ENCODE results near the gene ZNF516.

ZNF516 gene

DNA sequence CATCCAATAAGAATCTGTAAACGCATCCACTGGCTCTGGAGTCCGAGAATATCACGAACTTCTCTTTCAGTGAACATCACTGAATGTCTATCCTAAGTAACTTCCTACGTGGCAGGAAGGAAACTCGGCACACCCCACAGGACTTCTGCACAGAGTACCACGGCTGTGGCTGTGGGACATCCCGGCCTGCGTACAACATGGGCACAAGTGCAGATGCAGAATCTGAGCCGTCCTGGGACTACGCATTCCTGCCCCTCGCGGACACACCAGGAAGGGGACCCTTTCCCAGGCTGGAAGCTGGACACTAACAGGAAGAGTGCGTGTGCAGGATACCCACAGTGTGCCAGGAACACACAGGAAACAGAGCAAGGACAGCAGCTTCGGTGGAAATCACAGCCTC lies 60.6 kb downstream of the ZNF516 start:
- H3K36me3 ChIP-seq (ENCODE audit: control insufficient read depth, low read length) = peaks cover 21% of the 10 kb centered on the region; the same call in 1 of the 2 replicates
- H3K9me2 ChIP-seq (replicated peaks; ENCODE audit: control insufficient read depth, low read length) = no peaks in the 10 kb centered on the region
- H3K4me1 ChIP-seq (ENCODE audit: control insufficient read depth, low read length) = peaks cover 11% of the 10 kb centered on the region
- no peak overlapping the region for H3K4me3 ChIP-seq (ENCODE audit: low read length)
- TF ChIP-seq CTCF (IDR thresholded peaks at IDR 0.05; ENCODE audit: low read depth, low read length, poor library complexity, severe bottlenecking) (no peak), EZH2phosphoT487 (IDR thresholded peaks at IDR 0.05; ENCODE audit: borderline replicate concordance, low read length) (no peak)
- H3K4me2 ChIP-seq (ENCODE audit: low read length) = no peak overlapping the region
- H3F3A ChIP-seq (ENCODE audit: control insufficient read depth, insufficient read depth) = no peaks in the 10 kb centered on the region
- H3K27me3 ChIP-seq (ENCODE audit: control insufficient read depth, low read length) = no peaks in the 10 kb centered on the region
- no peaks in the 10 kb centered on the region for H3K9me3 ChIP-seq (ENCODE audit: control insufficient read depth, insufficient read depth, low read length)
- H4K20me1 ChIP-seq (ENCODE audit: control insufficient read depth, insufficient read depth, low read depth, low read length) = peaks cover 15% of the 10 kb centered on the region; the same call in 1 of the 2 replicates
- H3K27ac ChIP-seq (ENCODE audit: low read depth, low read length) = no peak overlapping the region
- peaks cover 100% of the 10 kb centered on the region for H3K79me2 ChIP-seq (ENCODE audit: control insufficient read depth, low read length)

DNA sequence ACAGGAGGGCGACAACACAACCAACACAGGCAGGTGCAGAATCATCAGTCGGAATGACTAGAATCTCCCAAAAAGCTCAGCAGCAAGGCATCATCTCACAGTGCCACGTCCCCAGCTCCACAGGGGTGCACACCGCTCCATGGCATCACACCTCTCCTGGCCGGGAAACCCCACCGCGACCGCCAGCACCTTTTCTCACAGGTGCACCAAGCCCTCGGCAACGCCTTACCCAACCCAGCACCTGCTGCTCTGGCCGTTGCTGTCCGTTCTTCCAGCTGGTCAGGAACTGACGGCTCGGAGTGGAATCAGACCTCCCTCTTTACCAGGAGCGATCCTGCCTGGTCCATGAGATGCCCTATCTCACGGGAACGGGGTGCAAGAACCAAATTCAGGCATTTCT lies 61.3 kb downstream of the ZNF516 start:
- Histone ChIP-seq H3F3A (ENCODE audit: control insufficient read depth, insufficient read depth) (no peaks in the 10 kb centered on the region), H3K27ac (ENCODE audit: low read depth, low read length) (no peak overlapping the region), H3K79me2 (ENCODE audit: control insufficient read depth, low read length) (peaks cover 100% of the 10 kb centered on the region), H3K27me3 (ENCODE audit: control insufficient read depth, low read length) (no peaks in the 10 kb centered on the region), H3K9me3 (ENCODE audit: control insufficient read depth, insufficient read depth, low read length) (no peaks in the 10 kb centered on the region), H3K36me3 (ENCODE audit: control insufficient read depth, low read length) (peaks cover 21% of the 10 kb centered on the region; the same call in 1 of the 2 replicates), H4K20me1 (ENCODE audit: control insufficient read depth, insufficient read depth, low read depth, low read length) (peaks cover 18% of the 10 kb centered on the region; the same call in 1 of the 2 replicates), H3K9me2 (replicated peaks; ENCODE audit: control insufficient read depth, low read length) (no peaks in the 10 kb centered on the region), H3K4me1 (ENCODE audit: control insufficient read depth, low read length) (peaks cover 11% of the 10 kb centered on the region), H3K4me2 (ENCODE audit: low read length) (no peak overlapping the region), H3K4me3 (ENCODE audit: low read length) (no peak overlapping the region)
- no peak for TF ChIP-seq CTCF (IDR thresholded peaks at IDR 0.05; ENCODE audit: low read depth, low read length, poor library complexity, severe bottlenecking)
- no peak for TF ChIP-seq EZH2phosphoT487 (IDR thresholded peaks at IDR 0.05; ENCODE audit: borderline replicate concordance, low read length)

DNA sequence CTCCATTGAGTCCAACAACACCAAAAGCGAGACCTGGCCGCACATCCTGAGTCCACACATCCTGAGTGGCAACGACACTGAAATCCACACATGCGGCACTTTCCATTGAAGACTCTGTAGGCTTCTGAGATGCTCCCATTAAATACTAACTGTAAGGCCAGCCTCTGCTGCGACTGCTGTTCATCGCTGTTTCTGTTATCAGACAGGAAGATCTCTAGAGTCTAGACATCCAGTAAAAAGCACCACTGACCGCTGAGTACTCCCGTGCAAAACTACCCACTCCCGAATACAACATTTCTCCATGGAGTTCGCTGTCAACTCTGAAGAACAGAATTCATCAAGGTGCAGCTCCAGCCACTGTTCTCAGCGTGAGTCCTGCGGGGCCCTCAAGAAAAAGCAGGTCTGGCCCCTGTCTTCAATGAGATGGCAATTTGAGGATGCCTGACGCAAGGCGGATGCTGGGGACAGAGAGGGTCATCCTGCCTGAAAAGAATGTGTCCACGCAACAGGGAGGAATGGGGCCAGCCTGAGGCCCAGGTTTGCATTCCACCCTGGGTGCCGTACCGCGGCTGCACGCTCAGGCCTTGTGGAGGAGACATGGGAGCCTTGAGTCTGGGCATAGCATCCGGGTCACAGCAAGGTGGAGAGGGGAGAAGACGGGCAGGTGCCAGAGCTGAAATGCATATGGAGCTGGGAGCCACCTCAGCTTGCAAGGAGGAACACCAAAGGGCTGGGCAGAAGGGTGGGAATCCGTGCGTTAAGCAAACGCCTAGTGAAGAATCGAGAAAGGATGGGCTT lies 61.9 kb downstream of the ZNF516 start:
- no peaks in the 10 kb centered on the region for H3K27me3 ChIP-seq (ENCODE audit: control insufficient read depth, low read length)
- peaks cover 21% of the 10 kb centered on the region; the same call in 1 of the 2 replicates for H3K36me3 ChIP-seq (ENCODE audit: control insufficient read depth, low read length)
- H4K20me1 ChIP-seq (ENCODE audit: control insufficient read depth, insufficient read depth, low read depth, low read length) = peaks cover 18% of the 10 kb centered on the region; the same call in 1 of the 2 replicates
- no peak overlapping the region for H3K4me2 ChIP-seq (ENCODE audit: low read length)
- H3K4me1 ChIP-seq (ENCODE audit: control insufficient read depth, low read length) = peaks cover 11% of the 10 kb centered on the region
- H3K27ac ChIP-seq (ENCODE audit: low read depth, low read length) = no peak overlapping the region
- H3K79me2 ChIP-seq (ENCODE audit: control insufficient read depth, low read length) = peaks cover 100% of the 10 kb centered on the region
- H3F3A ChIP-seq (ENCODE audit: control insufficient read depth, insufficient read depth) = no peaks in the 10 kb centered on the region
- H3K9me2 ChIP-seq (replicated peaks; ENCODE audit: control insufficient read depth, low read length) = no peaks in the 10 kb centered on the region
- no peaks in the 10 kb centered on the region for H3K9me3 ChIP-seq (ENCODE audit: control insufficient read depth, insufficient read depth, low read length)
- H3K4me3 ChIP-seq (ENCODE audit: low read length) = no peak overlapping the region
- TF ChIP-seq CTCF (IDR thresholded peaks at IDR 0.05; ENCODE audit: low read depth, low read length, poor library complexity, severe bottlenecking) (no peak), EZH2phosphoT487 (IDR thresholded peaks at IDR 0.05; ENCODE audit: borderline replicate concordance, low read length) (no peak)

All from DOHH2 (cell line).